ENCODE results near the gene HCCS.
A peak's percentile ranks its signal among the peaks of the same experiment; 100 is the strongest.
"Not testable (repeated sequence)": the region's sequence is repeated elsewhere in the genome, so short reads cannot be mapped to it uniquely, and the experiment has no call there.

Gene HCCS

DNA sequence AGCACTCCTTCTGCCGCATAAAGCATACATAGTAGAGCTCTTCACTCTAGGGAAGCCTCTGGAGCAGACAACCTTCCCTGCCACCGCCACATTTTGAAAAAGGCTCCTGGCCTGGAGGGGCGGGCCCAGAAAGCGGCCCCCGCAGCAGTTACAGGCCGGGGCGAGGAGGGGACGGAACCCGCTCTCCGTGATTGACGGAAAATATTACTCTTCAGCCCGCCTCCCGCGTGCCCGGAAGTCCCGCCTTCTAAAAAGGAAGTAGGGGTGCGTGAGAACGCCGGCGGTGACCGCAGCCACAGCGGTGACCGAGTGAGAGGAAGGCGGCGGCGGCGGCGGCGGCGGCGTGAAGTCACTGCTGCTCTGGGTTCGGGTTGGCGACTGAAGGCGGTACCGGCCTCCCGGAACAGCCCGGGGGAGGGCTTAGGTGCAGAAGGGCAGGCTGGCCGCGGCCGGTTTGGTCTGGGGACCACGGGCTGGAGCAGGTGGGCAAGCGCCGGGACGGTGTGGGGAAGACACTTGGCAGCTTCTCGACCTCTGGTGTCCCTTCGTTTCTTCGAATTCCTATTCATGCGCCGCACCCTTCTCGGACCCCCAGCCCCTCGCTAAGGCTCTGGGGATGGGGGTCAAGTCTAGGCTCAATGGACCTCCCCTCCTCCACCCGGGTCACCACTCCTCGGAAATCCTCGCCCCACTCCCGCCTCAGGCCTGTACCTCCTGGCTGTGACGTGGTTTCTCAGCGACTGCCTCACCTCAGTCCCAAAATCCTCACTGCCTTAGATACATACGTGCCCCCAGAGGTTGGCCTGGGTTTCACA, at the start of gene HCCS:
Gene HCCS (plus strand): TSS at position 296 of the 815 bp plus-strand sequence. CDS start 729 bp downstream, outside the sequence.
- peak; percentile 84 for DNase-seq

DNA sequence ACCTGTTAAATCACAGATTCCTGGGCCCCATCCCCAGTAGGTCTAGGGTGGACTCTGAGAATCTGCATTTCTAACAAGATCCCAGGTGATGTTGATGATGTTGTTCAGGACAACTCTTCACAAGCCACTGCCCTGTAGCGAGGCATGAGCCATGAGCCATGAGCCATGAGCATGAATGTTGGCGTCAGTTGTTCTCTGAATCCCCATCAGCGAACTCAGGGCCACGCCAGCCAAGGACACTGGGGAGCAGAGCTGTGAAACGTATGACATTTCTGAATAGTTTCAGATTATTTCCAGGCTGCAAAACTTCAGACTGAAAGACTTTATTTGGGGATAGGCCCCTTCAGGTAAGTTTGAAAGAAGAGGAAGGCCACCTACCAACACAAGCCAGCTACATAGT, 46.9 kb upstream of the HCCS start:
- no peak for DNase-seq

DNA sequence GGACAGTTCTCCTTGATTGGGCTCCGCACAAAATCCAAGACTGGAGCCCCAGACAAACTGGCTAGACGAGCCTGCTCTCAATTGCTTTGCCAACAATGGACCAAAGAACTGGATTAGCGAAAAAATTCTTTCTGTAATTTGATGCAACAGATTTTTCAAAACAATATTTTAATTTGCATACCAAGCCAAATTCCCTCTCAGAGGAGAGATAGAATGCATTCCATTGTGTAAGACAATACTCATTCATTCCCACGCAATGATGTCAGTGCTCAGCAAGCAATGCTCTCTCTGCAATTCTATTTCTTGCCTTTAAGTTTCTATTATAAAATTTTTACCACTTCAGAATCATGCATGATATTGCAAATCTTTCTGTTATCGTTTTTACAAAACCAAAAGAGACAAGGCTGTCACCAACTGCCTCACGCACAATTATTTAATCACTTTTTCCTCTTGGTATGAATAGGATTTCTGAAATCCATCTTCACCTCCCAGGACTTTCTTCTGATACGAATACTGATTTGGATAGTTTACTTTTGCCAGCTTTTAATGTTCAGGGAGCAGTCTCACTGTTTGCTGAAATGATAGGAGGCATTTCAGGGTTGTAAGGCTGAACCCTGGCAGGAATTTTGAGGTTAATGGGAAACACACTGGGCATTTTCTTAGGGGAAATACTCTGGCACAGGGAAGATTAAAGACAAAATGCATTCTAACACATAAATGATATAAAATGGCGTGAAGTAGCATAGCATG, 46.1 kb upstream of the HCCS start:
- no peak for DNase-seq

DNA sequence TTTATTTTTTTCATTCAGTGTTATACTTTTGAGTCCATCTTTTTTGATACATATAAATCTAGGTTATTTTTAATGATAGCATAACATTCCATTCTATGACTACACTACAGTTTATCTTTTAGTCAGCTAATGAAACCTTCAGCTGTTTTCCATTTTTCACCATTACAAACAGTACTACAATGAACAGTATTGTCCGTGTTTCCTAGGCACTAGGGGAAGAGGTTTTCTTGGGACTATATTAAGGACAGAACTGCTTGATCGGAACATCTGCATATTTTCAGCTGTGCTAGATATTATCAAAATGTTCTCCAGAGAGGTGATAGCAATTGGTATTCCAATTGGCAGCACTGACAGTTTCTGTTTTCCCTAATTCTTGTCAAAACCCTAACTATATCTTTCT, 44.3 kb upstream of the HCCS start:
- no peak for DNase-seq

DNA sequence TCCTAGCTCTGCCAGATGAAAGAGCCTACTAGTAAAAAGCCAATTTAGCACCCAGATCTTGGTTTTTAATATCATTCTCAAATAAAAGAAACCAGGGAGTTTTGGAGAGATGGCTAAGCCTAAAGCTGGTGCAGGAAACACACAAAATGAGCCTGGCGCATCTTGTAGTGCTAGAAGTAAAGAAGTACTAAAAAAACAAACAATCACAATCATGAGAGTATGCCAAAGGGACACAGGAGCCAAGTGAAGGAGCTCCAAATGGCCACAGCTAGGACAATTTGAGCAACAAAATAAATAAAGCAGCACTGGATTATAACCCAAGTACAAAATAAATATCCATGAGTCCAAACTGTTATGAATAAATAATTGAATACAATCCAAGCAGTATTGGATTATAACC, 37.8 kb upstream of the HCCS start:
- DNase-seq: no peak

DNA sequence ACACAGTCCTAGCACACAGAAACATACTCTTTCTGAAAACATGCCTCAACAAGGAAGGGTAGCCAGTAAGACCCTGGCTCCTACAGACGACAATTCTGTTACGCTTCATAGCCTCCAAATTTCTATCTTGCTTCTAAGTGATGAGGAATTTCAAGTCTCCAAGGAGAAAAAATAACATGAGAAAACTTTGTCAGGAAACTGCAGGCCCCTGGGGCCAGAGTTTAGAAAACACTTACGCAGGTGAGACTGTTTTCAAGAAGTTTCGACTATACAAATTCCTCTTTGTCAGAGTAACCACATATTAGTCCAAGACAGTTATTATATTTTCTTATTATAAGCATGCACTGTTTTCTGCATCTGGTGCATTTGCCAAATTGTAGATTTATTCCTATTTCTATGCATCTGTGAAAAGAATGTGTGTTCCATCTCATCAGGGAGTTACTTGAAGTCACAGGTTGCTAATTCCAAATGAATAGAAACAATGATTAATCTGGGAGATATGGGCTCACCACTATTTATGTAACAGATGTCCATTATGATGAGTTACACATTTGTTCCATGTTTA, 30.3 kb upstream of the HCCS start:
- DNase-seq: no peak

DNA sequence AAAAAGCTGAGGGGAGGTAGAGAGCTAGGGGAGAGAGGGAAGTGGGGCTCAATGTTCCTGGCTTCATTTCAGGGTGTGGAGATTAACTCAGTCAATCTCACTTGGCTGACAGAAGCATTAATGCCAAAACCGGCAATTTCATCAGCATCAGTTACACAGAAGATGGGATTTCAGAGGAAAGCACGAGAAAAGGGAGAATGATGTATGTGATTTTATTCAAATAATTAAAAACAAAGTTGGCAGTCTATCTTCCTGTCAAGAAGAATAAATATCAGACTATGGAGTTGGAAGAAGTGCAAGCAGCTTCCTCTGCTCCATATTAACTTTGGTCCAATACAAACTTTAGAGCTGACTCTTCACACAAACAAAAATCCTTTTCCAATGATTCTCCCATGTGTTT, 29.6 kb upstream of the HCCS start:
- DNase-seq: no peak

DNA sequence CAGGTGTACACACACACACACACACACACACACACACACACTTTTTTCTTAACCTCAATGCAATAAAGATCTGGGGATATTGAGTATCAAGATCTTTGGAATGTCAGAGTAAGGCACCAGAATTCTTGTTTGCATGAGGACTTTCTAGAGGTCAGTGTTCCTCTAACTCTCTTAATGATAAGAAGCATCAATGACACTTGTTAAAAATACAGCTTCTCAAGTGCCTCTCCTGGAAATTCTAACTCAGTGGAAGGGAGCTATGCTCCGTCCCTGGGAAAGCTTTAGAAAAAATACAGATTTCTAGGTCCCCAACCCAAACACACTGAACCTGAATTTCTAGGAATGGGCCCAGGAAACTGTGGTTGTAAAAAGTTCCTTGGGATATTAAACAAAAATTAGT, 25.8 kb upstream of the HCCS start:
- DNase-seq: no peak

DNA sequence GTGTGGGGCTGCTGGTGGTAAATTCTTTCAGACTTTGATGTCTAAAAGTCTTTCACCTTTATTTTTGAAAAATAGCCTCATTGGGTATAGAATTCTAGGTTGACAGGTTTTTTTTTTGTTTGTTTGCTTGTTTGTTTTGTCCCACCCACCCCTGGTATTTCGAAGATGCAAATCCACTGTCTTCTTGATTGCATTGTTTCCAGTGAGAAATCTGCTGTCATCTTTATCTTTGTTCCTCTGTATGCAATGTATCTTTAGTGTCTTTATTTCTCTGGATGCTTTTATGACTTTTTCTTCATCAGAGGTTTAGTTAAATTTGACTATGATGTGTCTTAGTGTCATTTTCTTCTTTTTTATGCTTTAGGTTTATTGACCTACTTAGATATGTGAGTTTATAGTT, 21.3 kb upstream of the HCCS start:
- no peak for DNase-seq

DNA sequence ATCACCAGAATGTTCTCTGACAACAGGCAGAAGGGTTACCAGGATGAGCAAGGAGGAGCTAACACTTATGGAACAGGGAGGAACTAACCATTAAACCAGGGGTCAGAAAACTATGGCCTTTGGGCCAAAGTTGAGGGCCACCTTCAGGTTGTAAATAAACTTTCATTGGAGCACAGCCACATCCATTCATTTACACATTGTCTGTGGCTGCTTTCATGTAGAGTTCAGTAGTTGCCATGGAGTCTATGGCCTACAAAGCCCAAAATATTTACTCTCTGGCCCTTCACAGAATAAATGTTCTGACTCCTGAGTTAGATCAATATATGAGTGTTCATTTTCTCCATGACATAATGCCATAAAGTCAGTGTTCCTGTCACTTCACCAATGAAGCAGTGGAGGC, 13.2 kb upstream of the HCCS start:
- DNase-seq: no peak

DNA sequence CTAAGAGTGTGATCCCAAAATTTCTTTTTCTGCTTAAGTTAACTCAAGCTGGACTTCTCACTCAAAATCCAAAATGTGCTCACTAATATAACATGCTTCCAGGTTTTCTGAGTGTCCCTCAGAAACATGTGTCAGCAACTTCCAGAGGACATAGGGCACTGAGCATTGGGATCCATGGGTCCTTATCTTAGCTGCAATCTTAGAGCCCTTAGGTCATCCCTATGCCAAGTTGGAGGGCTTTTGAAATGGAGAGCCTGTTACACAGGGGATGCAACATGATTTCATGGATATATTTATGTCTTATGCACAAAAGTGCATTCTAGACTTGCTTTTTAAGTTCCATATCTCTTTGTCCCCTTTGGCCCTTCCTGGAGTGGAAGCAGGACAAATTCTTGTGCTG, 11.7 kb upstream of the HCCS start:
- no peak for DNase-seq

DNA sequence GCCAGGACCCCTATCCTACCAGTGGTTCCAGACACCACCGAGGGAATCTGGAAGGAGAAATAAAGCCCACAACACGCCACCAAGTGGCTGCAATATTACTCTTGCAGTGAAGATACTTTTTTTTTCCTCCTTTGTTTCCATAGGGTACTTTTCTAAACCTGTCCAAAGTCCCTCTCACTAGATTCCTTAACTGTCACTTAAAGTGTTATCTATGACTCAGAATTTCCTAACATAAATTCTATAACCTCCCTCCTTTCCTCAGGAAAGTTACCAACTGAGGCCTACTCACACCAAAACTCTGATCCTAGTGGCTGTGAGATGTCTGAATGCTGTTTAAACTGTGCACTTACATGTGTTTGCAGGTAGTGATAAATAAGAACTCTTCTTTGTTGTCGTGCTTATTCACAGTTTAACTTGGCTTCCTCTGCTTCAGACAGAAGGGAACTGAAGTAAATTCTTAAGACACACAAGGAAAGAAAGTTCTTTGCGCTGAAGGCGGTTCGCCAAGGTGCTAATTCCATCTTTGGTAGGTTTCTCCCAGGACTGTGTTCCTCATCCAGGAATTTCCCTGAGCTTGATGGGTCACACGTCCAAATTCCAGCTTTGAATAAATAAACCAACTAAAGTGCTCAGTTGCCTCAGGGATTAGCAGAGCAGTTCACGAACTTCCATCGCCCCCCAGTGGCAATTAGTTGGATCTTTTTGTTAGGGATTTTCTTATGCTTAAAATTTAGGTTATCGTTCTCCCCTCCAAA, 10.7 kb upstream of the HCCS start:
- DNase-seq: no peak

DNA sequence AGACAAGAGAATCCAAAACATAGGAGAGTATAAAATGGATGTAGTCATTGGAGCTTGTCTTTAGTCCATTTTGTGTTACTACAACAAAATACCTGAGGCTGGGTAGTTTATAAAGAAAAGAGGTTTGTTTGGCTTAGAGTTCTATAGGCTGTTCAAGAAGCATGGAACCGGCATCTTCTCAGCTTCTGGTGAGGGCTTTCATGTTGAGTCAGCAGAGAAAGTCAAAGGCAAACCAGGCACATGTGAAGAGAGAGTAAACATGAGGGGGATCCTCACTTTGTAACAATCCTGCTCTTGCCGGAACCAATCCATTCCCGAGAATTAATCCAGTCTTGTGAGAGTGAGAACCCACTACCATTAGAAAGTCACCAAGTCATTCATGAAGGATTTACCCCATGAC, 8.1 kb upstream of the HCCS start:
- DNase-seq: no peak

DNA sequence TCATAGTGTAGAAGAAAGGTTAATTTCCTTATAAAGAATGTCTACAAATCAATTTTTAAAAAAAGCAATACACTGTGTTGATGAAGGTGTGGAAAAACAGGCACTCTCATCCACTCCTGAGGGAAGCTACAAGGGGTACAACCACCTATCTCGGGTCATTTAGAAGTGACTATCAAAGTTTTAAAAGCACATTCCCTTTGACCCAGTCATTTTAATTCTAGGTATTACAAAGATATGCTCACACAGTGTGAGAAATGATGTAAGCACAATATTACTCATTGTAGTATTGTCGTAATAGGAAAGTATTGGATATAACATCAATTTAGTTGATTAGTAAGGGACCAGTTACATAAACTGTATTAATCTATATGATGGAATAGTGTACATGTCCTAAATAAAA, 7.4 kb upstream of the HCCS start:
- DNase-seq: no peak

DNA sequence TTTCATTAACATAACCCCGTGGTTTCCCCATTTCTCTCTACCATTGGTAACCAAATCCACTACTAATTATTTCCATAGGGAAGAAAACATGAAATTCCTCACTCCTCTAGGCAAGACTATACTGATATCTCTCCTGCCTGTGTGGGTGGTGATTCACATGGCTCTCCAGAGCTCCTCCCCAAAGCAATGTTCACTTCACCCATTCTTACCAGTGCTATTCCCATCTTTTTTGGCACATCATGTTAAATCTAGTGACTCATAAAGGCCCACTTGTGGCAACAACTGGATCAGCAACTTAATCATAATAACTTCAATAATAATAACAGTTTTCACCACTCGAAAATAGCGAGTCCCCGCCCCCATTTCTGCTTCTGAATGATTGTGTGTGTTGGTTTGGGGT, 6.1 kb upstream of the HCCS start:
- DNase-seq: no peak

DNA sequence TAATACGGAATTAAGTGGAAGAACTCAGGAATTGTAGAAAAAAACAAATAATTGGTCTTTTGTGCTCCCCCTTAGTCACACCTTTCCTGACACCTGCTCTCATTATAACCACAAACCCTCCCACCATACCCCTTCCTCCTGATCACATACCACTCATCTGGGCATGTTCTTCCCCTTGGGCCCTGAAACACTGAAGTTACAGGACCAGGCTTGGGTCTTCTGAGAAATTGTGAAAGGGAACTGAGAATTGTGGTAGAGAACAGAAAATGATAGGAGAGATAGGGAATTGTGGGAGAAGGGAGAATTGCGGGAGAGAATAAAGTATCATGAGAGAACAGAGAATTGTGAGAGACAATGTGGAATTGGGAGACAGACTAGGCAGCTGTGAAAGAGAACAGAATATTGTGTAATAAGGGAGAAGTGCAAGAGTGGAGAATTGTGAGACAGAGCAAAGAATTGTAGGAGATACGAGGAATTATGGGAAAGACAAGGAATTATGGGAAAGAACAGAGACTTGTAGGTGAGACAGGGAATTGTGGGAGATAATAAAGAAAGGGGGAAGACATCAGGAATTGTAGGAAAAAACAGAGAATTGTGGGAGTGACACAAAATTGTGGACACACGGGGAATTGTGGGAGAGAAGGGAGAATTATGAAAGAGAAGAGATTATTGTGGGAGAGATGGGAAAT, 2.7 kb upstream of the HCCS start:
- DNase-seq: no peak

DNA sequence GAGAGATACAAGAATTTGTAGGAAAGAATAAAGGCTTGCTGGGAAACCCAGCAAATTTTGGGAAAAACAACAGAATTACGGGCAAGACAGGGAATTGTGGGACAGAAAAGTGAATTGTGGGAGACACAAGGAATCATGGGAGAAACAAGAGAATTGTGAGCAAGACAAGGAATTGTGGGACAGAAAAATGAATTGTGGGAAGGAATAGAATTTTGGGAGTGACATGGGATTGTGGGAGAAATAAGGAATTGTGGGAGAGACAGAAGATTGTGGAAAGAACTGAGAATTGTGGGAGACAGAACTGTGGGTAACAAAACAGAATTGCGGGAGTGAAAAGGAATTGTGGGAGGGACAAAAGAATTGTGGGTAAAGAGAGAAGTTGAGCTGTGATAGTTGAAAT, 1.2 kb upstream of the HCCS start:
- no peak for DNase-seq

DNA sequence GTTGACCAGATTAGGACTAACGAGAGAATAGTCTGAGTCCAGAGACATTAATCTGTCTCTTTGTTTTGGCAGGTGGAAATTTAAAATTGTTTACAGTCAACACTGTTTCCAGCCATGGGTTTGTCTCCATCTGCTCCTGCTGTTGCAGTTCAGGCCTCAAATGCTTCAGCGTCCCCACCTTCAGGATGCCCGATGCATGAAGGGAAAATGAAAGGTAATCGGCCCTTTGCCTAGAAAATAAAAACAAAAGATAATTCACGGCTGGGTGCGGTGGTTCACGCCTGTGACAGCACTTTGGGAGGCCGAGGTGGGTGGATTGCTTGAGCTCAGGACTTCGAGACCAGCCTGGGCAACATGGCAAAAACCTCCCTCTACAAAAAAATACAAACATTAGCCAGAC, 815 bp downstream of the HCCS start:
- DNase-seq: no peak

DNA sequence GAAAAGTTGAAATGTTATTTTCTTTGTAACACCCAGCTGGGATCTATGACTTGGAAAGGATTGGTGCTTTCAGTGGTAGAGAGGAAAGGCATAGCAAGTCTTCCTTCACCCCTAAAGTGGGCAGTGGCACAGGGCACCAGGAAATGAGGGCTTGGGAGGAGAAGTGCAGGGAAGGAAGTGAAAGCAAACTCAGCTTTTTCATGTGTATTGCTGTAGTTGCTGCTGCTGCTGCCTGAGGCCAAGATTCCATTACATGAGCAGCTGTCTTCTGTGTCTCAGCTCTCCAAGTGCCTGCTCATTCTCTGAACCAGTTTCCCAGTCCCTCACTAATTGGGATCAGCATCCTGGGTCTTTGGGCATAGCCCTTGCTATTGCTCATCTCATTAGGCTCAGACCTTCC, 2.6 kb downstream of the HCCS start:
- no peak for DNase-seq

DNA sequence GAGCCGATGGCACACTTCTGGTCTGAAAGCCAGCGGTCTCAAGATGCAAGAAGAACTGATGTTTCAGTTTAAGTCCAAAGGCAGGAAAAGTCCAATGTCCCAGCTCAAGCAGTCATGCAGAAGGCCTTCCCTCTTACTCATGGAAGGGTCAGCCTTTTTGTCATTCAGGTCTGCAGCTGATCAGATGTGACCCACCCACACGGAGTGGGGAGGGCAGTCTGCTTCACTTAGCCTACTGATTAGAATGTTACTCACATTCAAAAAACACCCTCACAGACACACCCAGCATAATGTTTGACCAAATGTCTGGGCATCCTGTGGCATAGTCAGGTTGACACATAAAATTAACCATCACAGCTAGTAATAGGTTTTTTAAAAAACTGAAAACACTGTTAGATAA, 6.6 kb downstream of the HCCS start:
- no peak for DNase-seq

DNA sequence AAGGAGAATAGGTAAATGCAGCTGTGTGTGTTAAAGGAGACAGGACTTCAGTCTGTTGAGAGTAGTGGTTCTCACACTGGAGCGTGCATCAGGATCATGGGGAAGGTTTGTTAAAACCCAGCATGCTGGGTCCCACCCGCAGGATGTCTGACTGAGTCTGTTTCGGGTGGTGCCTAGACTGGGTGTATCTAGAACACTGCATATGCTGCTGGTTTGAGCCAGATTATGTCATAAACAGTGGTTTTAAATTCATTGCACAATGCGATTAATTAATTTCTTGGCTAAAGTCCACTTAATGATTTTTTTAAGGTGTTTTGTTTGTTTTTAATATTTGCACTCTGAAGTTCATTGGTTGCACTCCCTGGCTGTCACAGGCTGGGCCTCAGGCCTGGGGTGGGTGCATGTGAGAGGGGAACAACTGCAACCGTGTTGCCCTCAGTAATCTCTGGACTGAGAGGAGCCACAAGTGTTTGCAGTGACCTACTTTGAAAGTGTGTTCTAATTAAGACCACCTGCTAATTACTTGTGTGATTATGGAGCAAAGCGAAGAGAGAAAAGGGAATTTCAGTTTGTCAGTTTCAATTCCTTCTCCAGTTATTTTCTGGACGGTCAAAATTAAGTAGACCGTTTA, 8.3 kb downstream of the HCCS start:
- DNase-seq: no peak

DNA sequence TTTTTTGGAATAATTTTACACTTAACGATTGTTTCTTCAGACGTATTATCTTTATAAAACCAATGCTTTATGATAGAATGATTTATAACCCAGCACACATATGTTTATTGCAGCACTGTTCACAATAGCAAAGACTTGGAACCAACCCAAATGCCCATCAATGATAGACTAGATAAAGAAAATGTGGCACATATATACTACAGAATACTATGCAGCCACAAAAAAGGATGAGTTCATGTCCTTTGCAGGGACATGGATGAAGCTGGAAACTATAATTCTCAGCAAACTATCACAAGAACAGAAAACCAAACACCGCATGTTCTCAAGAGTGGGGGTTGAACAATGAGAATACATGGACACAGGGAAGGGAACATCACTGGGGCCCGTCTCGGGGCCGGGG, 12.0 kb downstream of the HCCS start:
- DNase-seq: not testable (repeated sequence)
